ENCODE data around the gene C19orf12.

Gene C19orf12

GRCh38 chr19:29760752-29761502 is 45.9 kb upstream of the C19orf12 start:
- Histone ChIP-seq H2BK15ac (ENCODE audit: low read length) (no peak overlapping the region), H3K4ac (ENCODE audit: low read length) (no peak overlapping the region), H3K18ac (ENCODE audit: low read length) (no peak overlapping the region), H3K9ac (ENCODE audit: low read depth, low read length, poor library complexity) (no peak overlapping the region), H3K14ac (ENCODE audit: low read length) (no peak overlapping the region), H3K23ac (ENCODE audit: low read depth, low read length, poor library complexity) (no peak overlapping the region), H3K27ac (replicated peaks; ENCODE audit: low read length) (no peak overlapping the region), H3K27me3 (ENCODE audit: control insufficient read depth in 3 of 3, insufficient read depth in 3 of 3, low read depth in 1 of 3, low read length in 3 of 3) (peaks cover 0 to 20% (median 0%) of the 10 kb centered on the region in 3 experiments), H2AFZ (ENCODE audit: low read length) (no peak overlapping the region), H3K79me1 (ENCODE audit: low read depth, low read length) (peaks cover 3% of the 10 kb centered on the region), H3K4me1 (ENCODE audit: control insufficient read depth in 2 of 2, insufficient read depth in 1 of 2, low read depth in 1 of 2, low read length in 2 of 2) (no peaks in the 10 kb centered on the region), H2BK5ac (ENCODE audit: low read length) (no peak overlapping the region), H3K4me2 (ENCODE audit: insufficient read depth, low read length, poor library complexity, severe bottlenecking) (no peak overlapping the region), H3K9me3 (replicated peaks in 1 of 2; ENCODE audit: control insufficient read depth in 2 of 2, insufficient read depth in 1 of 2, low read depth in 1 of 2, low read length in 2 of 2) (no peaks in the 10 kb centered on the region), H3K36me3 (replicated peaks in 1 of 2; ENCODE audit: control insufficient read depth in 2 of 2, insufficient read depth in 2 of 2, low read length in 2 of 2) (no peaks in the 10 kb centered on the region), H4K91ac (ENCODE audit: low read depth, low read length, poor library complexity) (no peak overlapping the region), H2BK12ac (ENCODE audit: low read length) (no peak overlapping the region), H2BK120ac (ENCODE audit: low read depth, low read length) (no peak overlapping the region), H2AK5ac (ENCODE audit: low read depth, low read length) (no peak overlapping the region), H3K4me3 (ENCODE audit: low read length in 2 of 2) (no peak overlapping the region), H4K8ac (ENCODE audit: low read depth, low read length) (no peak overlapping the region)
- WGBS, 2 donors (ENCODE audit: extremely low coverage in 2 of 2, insufficient read length in 2 of 2, insufficient replicate concordance in 1 of 2) = no CpG with 5 or more reads among the region's 16 CpGs
- DNase-seq (ENCODE audit: low spot score) = no peak

- no peaks in the 10 kb centered on the region for H3K36me3 ChIP-seq (replicated peaks in 1 of 2; ENCODE audit: control insufficient read depth in 2 of 2, insufficient read depth in 2 of 2, low read length in 2 of 2)
- H3K14ac ChIP-seq (ENCODE audit: low read length) = no peak overlapping the region
- no peak overlapping the region for H3K4me3 ChIP-seq (ENCODE audit: low read length in 2 of 2)
- peaks cover 3% of the 10 kb centered on the region for H3K79me1 ChIP-seq (ENCODE audit: low read depth, low read length)
- no peak overlapping the region for H3K18ac ChIP-seq (ENCODE audit: low read length)
- H2AK5ac ChIP-seq (ENCODE audit: low read depth, low read length) = peak overlapping the region; percentile 56
- no peak overlapping the region for H4K91ac ChIP-seq (ENCODE audit: low read depth, low read length, poor library complexity)
- no peak overlapping the region for H2BK120ac ChIP-seq (ENCODE audit: low read depth, low read length)
- H3K4me2 ChIP-seq (ENCODE audit: insufficient read depth, low read length, poor library complexity, severe bottlenecking) = no peak overlapping the region
- H4K8ac ChIP-seq (ENCODE audit: low read depth, low read length) = no peak overlapping the region
- WGBS, 2 donors (ENCODE audit: extremely low coverage in 2 of 2, insufficient read length in 2 of 2, insufficient replicate concordance in 1 of 2) = no CpG with 5 or more reads among the region's 5 CpGs
- no peak for DNase-seq (ENCODE audit: low spot score)
- no peak overlapping the region for H3K23ac ChIP-seq (ENCODE audit: low read depth, low read length, poor library complexity)
- H2AFZ ChIP-seq (ENCODE audit: low read length) = no peak overlapping the region
- H3K9ac ChIP-seq (ENCODE audit: low read depth, low read length, poor library complexity) = no peak overlapping the region
- no peak overlapping the region for H3K4ac ChIP-seq (ENCODE audit: low read length)
- H3K9me3 ChIP-seq (replicated peaks in 1 of 2; ENCODE audit: control insufficient read depth in 2 of 2, insufficient read depth in 1 of 2, low read depth in 1 of 2, low read length in 2 of 2) = no peaks in the 10 kb centered on the region
- peaks cover 0 to 18% (median 0%) of the 10 kb centered on the region in 3 experiments for H3K27me3 ChIP-seq (ENCODE audit: control insufficient read depth in 3 of 3, insufficient read depth in 3 of 3, low read depth in 1 of 3, low read length in 3 of 3)
- H3K4me1 ChIP-seq (ENCODE audit: control insufficient read depth in 2 of 2, insufficient read depth in 1 of 2, low read depth in 1 of 2, low read length in 2 of 2) = no peaks in the 10 kb centered on the region
- H3K27ac ChIP-seq (replicated peaks; ENCODE audit: low read length) = no peak overlapping the region
- no peak overlapping the region for H2BK5ac ChIP-seq (ENCODE audit: low read length)
- H2BK15ac ChIP-seq (ENCODE audit: low read length) = no peak overlapping the region
- no peak overlapping the region for H2BK12ac ChIP-seq (ENCODE audit: low read length)
Observed at GRCh38 chr19:29759359-29759758, 44.3 kb upstream of the C19orf12 start.

GRCh38 chr19:29758863-29759262 is 43.8 kb upstream of the C19orf12 start:
- Histone ChIP-seq H2AFZ (ENCODE audit: low read length) (no peak overlapping the region), H2BK120ac (ENCODE audit: low read depth, low read length) (no peak overlapping the region), H4K8ac (ENCODE audit: low read depth, low read length) (no peak overlapping the region), H3K4me3 (ENCODE audit: low read length in 2 of 2) (no peak overlapping the region), H3K27ac (replicated peaks; ENCODE audit: low read length) (no peak overlapping the region), H3K18ac (ENCODE audit: low read length) (peak overlapping the region; percentile 11), H2BK15ac (ENCODE audit: low read length) (no peak overlapping the region), H2AK5ac (ENCODE audit: low read depth, low read length) (peak overlapping the region; percentile 56), H4K91ac (ENCODE audit: low read depth, low read length, poor library complexity) (no peak overlapping the region), H3K27me3 (ENCODE audit: control insufficient read depth in 3 of 3, insufficient read depth in 3 of 3, low read depth in 1 of 3, low read length in 3 of 3) (peaks cover 0 to 13% (median 0%) of the 10 kb centered on the region in 3 experiments), H3K9me3 (replicated peaks in 1 of 2; ENCODE audit: control insufficient read depth in 2 of 2, insufficient read depth in 1 of 2, low read depth in 1 of 2, low read length in 2 of 2) (no peaks in the 10 kb centered on the region), H2BK5ac (ENCODE audit: low read length) (no peak overlapping the region), H2BK12ac (ENCODE audit: low read length) (no peak overlapping the region), H3K79me1 (ENCODE audit: low read depth, low read length) (peaks cover 3% of the 10 kb centered on the region), H3K9ac (ENCODE audit: low read depth, low read length, poor library complexity) (no peak overlapping the region), H3K14ac (ENCODE audit: low read length) (no peak overlapping the region), H3K23ac (ENCODE audit: low read depth, low read length, poor library complexity) (no peak overlapping the region), H3K4me1 (ENCODE audit: control insufficient read depth in 2 of 2, insufficient read depth in 1 of 2, low read depth in 1 of 2, low read length in 2 of 2) (no peaks in the 10 kb centered on the region), H3K4me2 (ENCODE audit: insufficient read depth, low read length, poor library complexity, severe bottlenecking) (no peak overlapping the region), H3K4ac (ENCODE audit: low read length) (no peak overlapping the region), H3K36me3 (replicated peaks in 1 of 2; ENCODE audit: control insufficient read depth in 2 of 2, insufficient read depth in 2 of 2, low read length in 2 of 2) (no peaks in the 10 kb centered on the region)
- no CpG with 5 or more reads among the region's 7 CpGs for WGBS, 2 donors (ENCODE audit: extremely low coverage in 2 of 2, insufficient read length in 2 of 2, insufficient replicate concordance in 1 of 2)
- no peak for DNase-seq (ENCODE audit: low spot score)

GRCh38 chr19:29757551-29757950 is 42.5 kb upstream of the C19orf12 start:
- H3K27ac ChIP-seq (replicated peaks; ENCODE audit: low read length) = no peak overlapping the region
- H3K4me3 ChIP-seq (ENCODE audit: low read length in 2 of 2) = no peak overlapping the region
- no peak overlapping the region for H3K4me2 ChIP-seq (ENCODE audit: insufficient read depth, low read length, poor library complexity, severe bottlenecking)
- no peaks in the 10 kb centered on the region for H3K4me1 ChIP-seq (ENCODE audit: control insufficient read depth in 2 of 2, insufficient read depth in 1 of 2, low read depth in 1 of 2, low read length in 2 of 2)
- no peak overlapping the region for H2BK120ac ChIP-seq (ENCODE audit: low read depth, low read length)
- H3K79me1 ChIP-seq (ENCODE audit: low read depth, low read length) = peaks cover 3% of the 10 kb centered on the region
- no peak overlapping the region for H3K18ac ChIP-seq (ENCODE audit: low read length)
- H4K91ac ChIP-seq (ENCODE audit: low read depth, low read length, poor library complexity) = no peak overlapping the region
- H2AFZ ChIP-seq (ENCODE audit: low read length) = no peak overlapping the region
- H2BK5ac ChIP-seq (ENCODE audit: low read length) = no peak overlapping the region
- no CpG with 5 or more reads among the region's 9 CpGs for WGBS, 2 donors (ENCODE audit: extremely low coverage in 2 of 2, insufficient read length in 2 of 2, insufficient replicate concordance in 1 of 2)
- H3K9me3 ChIP-seq (replicated peaks in 1 of 2; ENCODE audit: control insufficient read depth in 2 of 2, insufficient read depth in 1 of 2, low read depth in 1 of 2, low read length in 2 of 2) = no peaks in the 10 kb centered on the region
- H3K9ac ChIP-seq (ENCODE audit: low read depth, low read length, poor library complexity) = no peak overlapping the region
- no peak overlapping the region for H3K14ac ChIP-seq (ENCODE audit: low read length)
- no peaks in the 10 kb centered on the region for H3K36me3 ChIP-seq (replicated peaks in 1 of 2; ENCODE audit: control insufficient read depth in 2 of 2, insufficient read depth in 2 of 2, low read length in 2 of 2)
- H3K4ac ChIP-seq (ENCODE audit: low read length) = no peak overlapping the region
- H3K27me3 ChIP-seq (ENCODE audit: control insufficient read depth in 3 of 3, insufficient read depth in 3 of 3, low read depth in 1 of 3, low read length in 3 of 3) = peaks cover 0 to 7% (median 0%) of the 10 kb centered on the region in 3 experiments
- H3K23ac ChIP-seq (ENCODE audit: low read depth, low read length, poor library complexity) = peak overlapping the region; percentile 58
- no peak overlapping the region for H2BK12ac ChIP-seq (ENCODE audit: low read length)
- H2BK15ac ChIP-seq (ENCODE audit: low read length) = no peak overlapping the region
- H2AK5ac ChIP-seq (ENCODE audit: low read depth, low read length) = peak overlapping the region; percentile 79
- no peak overlapping the region for H4K8ac ChIP-seq (ENCODE audit: low read depth, low read length)
- no peak for DNase-seq (ENCODE audit: low spot score)

Measured in neuronal stem cell (in vitro differentiated cells).